Right lobe of liver (tissue), 6 donors: ENCODE measurements around the gene PDLIM5. TPM values are rescaled to one million over a fixed set of nuclear protein-coding genes. Genes with fewer than 3 reads are reported as not detected.

ENCODE experiments used
- ATAC-seq, 4 donors: fragments of 200-7000 bp; cut with Tn5 transposase; one replicate each; pipeline ENCODE4 v1.9.1; 2020; ENCODE audit warnings: mild to moderate bottlenecking in 4 of 4, moderate library complexity in 4 of 4
- DNase-seq, 3 donors: peaks; one replicate each; pipeline ENCODE4 v3.0.0-alpha.2; 2020
- H3K27ac ChIP-seq, 3 donors: fragments of 200-600 bp; one replicate each; pipeline ENCODE4 v1.8.0; 2022
- H3K27me3 ChIP-seq, 2 donors: fragments of 200-600 bp; one replicate each; pipeline ENCODE4 v1.8.0; 2022
- H3K36me3 ChIP-seq, 4 donors: fragments of 200-600 bp; sonication (generic) in 1 of 4; one replicate each; pipeline versions ENCODE4 v1.5.1 to v1.8.0; 2017 to 2022; ENCODE audit warnings: control low read depth in 1 of 4
- H3K4me1 ChIP-seq, 4 donors: fragments of 200-600 bp; sonication (generic) in 1 of 4; one replicate each; pipeline versions ENCODE4 v1.5.1 to v1.8.0; 2017 to 2022; ENCODE audit warnings: control low read depth in 1 of 4
- H3K4me3 ChIP-seq, 3 donors: fragments of 200-600 bp; one replicate each; pipeline ENCODE4 v1.8.0; 2022
- H3K9me3 ChIP-seq, 4 donors: fragments of 200-600 bp; sonication (generic) in 1 of 4; one replicate each; pipeline versions ENCODE4 v1.5.1 to v1.8.0; 2017 to 2022; ENCODE audit warnings: control low read depth in 1 of 4
- POLR2A ChIP-seq: fragments of 450-650 bp; IDR thresholded peaks from one replicate; pipeline ENCODE4 v1.6.1; 2017; ENCODE audit warnings: antibody characterized with exemption, mild to moderate bottlenecking
- WGBS: methylation state at CpG from one replicate; pipeline ENCODE4 v1.1.6; 2018; ENCODE audit warnings: low coverage, low lambda C conversion rate; ENCODE audit not compliant: insufficient coverage; ENCODE audit errors: missing lambda C conversion rate; 5-methylcytosine and 5-hydroxymethylcytosine counted together
- intact Hi-C, 2 donors: fragments of 100-400 bp; cut with DNase I; formaldehyde crosslinking; loops; one replicate each; pipeline versions ENCODE4 v1.11.2 to v1.14.1; 2022
- total RNA-seq, 6 experiments: library from RNA; depleted of rRNA in 2 of 6; stranded (reverse); fragments of >200 nt in 2 of 6; fragmentation: NEBNext Ultra II Directional in 3 of 6; extraction: Animal tissue kit (Norgen Biotek cat#: 25700) in 3 of 6; gene quantifications; one replicate each; pipeline versions ENCODE4 v1.1.0 to v1.2.4, GENCODE V29; 2016 to 2023
- TF ChIP-seq, protein P1 (sequence below), 4 donors: fragments of 200-600 bp in 3 of 4; fragments of 450-650 bp in 1 of 4; IDR thresholded peaks; one replicate each; pipeline versions ENCODE4 v1.5.1 to v1.8.0; 2016 to 2022; ENCODE audit warnings: antibody characterized with exemption in 4 of 4, mild to moderate bottlenecking in 2 of 4
- donor health status: DM: no; HTN: yes; CAD: no.
- donor health status: DM: no; HTN: no; CAD: no.
- donor health status: DM: no; HTN: no; CAD: no.
- donor health status: DM: no; HTN: yes; CAD: no.
- donor health status: DM: no; HTN: yes; CAD: no.

Gene PDLIM5
- total RNA-seq, 6 experiments from 2014 or later: 71.9 to 135 (median 101) TPM

DNA sequence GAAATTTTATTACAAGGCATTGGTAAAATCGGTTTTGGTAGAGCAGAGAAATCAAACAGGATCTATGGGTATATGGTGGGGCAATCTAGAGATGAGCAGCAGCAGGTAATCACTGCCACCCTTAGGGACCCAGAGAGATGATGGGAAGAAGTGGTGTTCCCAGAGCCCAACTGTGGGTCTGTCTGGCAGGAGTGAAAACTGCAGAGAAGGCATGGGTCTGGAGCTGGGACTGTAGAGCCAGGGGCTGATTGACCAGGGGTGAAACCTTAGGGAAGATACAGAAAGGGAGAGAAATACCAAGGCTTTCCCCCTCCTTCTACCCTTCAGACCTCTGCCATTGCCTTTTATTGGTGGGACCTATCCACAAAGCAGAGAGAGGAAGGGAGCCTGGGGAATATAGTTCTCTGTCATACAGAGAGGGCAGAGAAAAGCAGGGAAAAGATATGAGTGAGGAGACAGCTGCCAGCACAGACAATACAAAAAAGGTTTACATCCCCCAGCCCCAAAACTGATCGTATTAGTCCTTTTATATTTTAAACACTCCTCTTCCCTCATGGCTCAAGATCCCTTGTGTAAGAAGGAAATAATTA lies 28.7 kb downstream of the PDLIM5 start:
- DNase-seq (no peak), ATAC-seq (peak in 3 of 4 donors; percentile 21 to 33 (median 24))
- no peak overlapping the region for H3K4me3 ChIP-seq
- no peak for TF ChIP-seq POLR2A
- TF ChIP-seq, protein P1, sequence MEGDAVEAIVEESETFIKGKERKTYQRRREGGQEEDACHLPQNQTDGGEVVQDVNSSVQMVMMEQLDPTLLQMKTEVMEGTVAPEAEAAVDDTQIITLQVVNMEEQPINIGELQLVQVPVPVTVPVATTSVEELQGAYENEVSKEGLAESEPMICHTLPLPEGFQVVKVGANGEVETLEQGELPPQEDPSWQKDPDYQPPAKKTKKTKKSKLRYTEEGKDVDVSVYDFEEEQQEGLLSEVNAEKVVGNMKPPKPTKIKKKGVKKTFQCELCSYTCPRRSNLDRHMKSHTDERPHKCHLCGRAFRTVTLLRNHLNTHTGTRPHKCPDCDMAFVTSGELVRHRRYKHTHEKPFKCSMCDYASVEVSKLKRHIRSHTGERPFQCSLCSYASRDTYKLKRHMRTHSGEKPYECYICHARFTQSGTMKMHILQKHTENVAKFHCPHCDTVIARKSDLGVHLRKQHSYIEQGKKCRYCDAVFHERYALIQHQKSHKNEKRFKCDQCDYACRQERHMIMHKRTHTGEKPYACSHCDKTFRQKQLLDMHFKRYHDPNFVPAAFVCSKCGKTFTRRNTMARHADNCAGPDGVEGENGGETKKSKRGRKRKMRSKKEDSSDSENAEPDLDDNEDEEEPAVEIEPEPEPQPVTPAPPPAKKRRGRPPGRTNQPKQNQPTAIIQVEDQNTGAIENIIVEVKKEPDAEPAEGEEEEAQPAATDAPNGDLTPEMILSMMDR (IDR thresholded peaks at IDR 0.05): no peak
- H3K36me3 ChIP-seq: no peaks in the 10 kb centered on the region
- H3K9me3 ChIP-seq: no peaks in the 10 kb centered on the region
- H3K27me3 ChIP-seq: no peaks in the 10 kb centered on the region
- WGBS: 65% methylated on average over 2 of the region's 2 CpGs
- peak overlapping the region in 1 of 3 donors; percentile 13 for H3K27ac ChIP-seq
- intact Hi-C loops: no loop called here
- H3K4me1 ChIP-seq: peaks cover 0 to 48% (median 12%) of the 10 kb centered on the region in 4 donors

GRCh38 chr4:94483895-94484294 lies 32.2 kb downstream of the PDLIM5 start:
- no peak for ATAC-seq
- 37% methylated on average over 4 of the region's 4 CpGs for WGBS
- TF ChIP-seq, protein P1 (IDR thresholded peaks at IDR 0.05): no peak
- no peak for TF ChIP-seq POLR2A

GRCh38 chr4:94484818-94485217 lies 33.1 kb downstream of the PDLIM5 start:
- Histone ChIP-seq H3K36me3 (no peaks in the 10 kb centered on the region), H3K27me3 (no peaks in the 10 kb centered on the region), H3K9me3 (no peaks in the 10 kb centered on the region), H3K27ac (no peak overlapping the region), H3K4me1 (peaks cover 0 to 24% (median 5%) of the 10 kb centered on the region in 4 donors), H3K4me3 (no peak overlapping the region)
- WGBS: 94% methylated on average over 2 of the region's 2 CpGs
- DNase-seq (no peak), ATAC-seq (no peak)
- TF ChIP-seq, protein P1 (IDR thresholded peaks at IDR 0.05): no peak
- no peak for TF ChIP-seq POLR2A
- intact Hi-C loops: no loop called here

More at GRCh38 chr4:94483895-94484294, 32.2 kb downstream of the PDLIM5 start:
- DNase-seq: no peak
- Histone ChIP-seq H3K36me3 (no peaks in the 10 kb centered on the region), H3K4me1 (peaks cover 0 to 31% (median 7%) of the 10 kb centered on the region in 4 donors), H3K27ac (no peak overlapping the region), H3K4me3 (no peak overlapping the region), H3K27me3 (no peaks in the 10 kb centered on the region), H3K9me3 (no peaks in the 10 kb centered on the region)
- intact Hi-C loops: no loop called here

- H3K4me1 ChIP-seq: peaks cover 0 to 36% (median 3%) of the 10 kb centered on the region in 4 donors
- H3K36me3 ChIP-seq: no peaks in the 10 kb centered on the region
- no peaks in the 10 kb centered on the region for H3K9me3 ChIP-seq
- TF ChIP-seq, protein P1 (IDR thresholded peaks at IDR 0.05): no peak
- TF ChIP-seq POLR2A: no peak
- H3K4me3 ChIP-seq: no peak overlapping the region
- no peak overlapping the region for H3K27ac ChIP-seq
- no peak for DNase-seq
- WGBS: 59% methylated on average over 2 of the region's 2 CpGs
- ATAC-seq: no peak
- H3K27me3 ChIP-seq: no peaks in the 10 kb centered on the region
- intact Hi-C loops: no loop called here
Observed at GRCh38 chr4:94486372-94486801, 34.6 kb downstream of the PDLIM5 start.
